ENCODE measurements around the gene AAR2.

Gene AAR2

DNA sequence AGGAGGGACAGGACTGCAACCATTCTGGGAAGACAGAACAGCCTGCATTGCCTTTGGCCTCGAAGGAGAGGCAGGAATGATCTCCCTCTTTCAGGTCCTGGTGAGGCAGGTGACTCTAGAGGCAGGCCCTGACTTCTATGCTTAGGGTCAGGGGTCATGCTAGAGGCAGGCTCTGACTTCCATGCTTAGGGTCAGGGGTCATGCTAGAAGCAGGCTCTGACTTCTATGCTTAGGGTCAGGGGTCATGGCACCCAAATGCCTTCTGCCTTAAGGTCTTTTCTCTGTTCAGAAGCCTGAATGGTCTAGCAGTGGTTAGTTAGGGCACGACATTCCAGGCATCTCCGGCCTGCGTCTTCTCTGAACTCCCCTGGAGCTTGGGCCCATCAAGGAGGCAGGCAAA is 35.1 kb upstream of the AAR2 start:
- H3K4me3 ChIP-seq (replicated peaks; ENCODE audit: insufficient read depth, low read length) = no peak overlapping the region
- TF ChIP-seq SPI1 (IDR thresholded peaks at IDR 0.05; ENCODE audit: borderline replicate concordance, low read depth) (no peak), GABPA (IDR thresholded peaks at IDR 0.05; ENCODE audit: low read depth) (no peak), POLR2AphosphoS5 (IDR thresholded peaks at IDR 0.05; ENCODE audit: low read depth) (no peak)
- TF ChIP-seq, protein P1, sequence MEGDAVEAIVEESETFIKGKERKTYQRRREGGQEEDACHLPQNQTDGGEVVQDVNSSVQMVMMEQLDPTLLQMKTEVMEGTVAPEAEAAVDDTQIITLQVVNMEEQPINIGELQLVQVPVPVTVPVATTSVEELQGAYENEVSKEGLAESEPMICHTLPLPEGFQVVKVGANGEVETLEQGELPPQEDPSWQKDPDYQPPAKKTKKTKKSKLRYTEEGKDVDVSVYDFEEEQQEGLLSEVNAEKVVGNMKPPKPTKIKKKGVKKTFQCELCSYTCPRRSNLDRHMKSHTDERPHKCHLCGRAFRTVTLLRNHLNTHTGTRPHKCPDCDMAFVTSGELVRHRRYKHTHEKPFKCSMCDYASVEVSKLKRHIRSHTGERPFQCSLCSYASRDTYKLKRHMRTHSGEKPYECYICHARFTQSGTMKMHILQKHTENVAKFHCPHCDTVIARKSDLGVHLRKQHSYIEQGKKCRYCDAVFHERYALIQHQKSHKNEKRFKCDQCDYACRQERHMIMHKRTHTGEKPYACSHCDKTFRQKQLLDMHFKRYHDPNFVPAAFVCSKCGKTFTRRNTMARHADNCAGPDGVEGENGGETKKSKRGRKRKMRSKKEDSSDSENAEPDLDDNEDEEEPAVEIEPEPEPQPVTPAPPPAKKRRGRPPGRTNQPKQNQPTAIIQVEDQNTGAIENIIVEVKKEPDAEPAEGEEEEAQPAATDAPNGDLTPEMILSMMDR (IDR thresholded peaks at IDR 0.05; ENCODE audit: insufficient read depth, low read length) = no peak
- TF ChIP-seq, protein P2, sequence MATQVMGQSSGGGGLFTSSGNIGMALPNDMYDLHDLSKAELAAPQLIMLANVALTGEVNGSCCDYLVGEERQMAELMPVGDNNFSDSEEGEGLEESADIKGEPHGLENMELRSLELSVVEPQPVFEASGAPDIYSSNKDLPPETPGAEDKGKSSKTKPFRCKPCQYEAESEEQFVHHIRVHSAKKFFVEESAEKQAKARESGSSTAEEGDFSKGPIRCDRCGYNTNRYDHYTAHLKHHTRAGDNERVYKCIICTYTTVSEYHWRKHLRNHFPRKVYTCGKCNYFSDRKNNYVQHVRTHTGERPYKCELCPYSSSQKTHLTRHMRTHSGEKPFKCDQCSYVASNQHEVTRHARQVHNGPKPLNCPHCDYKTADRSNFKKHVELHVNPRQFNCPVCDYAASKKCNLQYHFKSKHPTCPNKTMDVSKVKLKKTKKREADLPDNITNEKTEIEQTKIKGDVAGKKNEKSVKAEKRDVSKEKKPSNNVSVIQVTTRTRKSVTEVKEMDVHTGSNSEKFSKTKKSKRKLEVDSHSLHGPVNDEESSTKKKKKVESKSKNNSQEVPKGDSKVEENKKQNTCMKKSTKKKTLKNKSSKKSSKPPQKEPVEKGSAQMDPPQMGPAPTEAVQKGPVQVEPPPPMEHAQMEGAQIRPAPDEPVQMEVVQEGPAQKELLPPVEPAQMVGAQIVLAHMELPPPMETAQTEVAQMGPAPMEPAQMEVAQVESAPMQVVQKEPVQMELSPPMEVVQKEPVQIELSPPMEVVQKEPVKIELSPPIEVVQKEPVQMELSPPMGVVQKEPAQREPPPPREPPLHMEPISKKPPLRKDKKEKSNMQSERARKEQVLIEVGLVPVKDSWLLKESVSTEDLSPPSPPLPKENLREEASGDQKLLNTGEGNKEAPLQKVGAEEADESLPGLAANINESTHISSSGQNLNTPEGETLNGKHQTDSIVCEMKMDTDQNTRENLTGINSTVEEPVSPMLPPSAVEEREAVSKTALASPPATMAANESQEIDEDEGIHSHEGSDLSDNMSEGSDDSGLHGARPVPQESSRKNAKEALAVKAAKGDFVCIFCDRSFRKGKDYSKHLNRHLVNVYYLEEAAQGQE (IDR thresholded peaks at IDR 0.05; ENCODE audit: insufficient replicate concordance, low read depth) = no peak

DNA sequence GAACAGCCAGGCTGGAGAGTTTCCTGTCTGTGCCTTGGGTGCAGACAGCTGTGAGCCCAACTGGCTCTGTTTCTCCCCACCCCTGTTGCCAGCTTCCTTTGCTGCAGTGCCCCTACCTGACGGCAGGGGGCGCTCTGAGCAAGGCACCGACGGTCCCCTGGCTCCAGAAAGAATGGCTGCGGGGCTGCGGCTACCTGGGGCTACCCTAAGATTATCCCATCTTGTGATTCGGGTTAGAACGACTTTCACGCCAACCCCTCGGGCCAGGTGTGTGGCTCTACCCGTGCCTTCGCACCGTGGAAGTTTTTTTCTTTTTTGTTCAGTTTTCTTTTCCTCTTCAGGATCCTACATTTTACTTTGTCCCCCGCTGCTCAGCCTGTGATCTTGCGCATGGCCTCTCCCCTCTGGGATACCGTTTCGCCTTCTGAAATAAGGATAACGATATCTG is 33.4 kb upstream of the AAR2 start:
- Histone ChIP-seq H3K27ac (replicated peaks) (no peak overlapping the region), H3K27me3 (ENCODE audit: insufficient read depth, poor library complexity, severe bottlenecking) (peaks cover 6% of the 10 kb centered on the region), H3K4me3 (replicated peaks; ENCODE audit: insufficient read depth, low read length) (no peak overlapping the region)
- TF ChIP-seq, protein P2 (IDR thresholded peaks at IDR 0.05; ENCODE audit: insufficient replicate concordance, low read depth) = no peak
- TF ChIP-seq SPI1 (IDR thresholded peaks at IDR 0.05; ENCODE audit: borderline replicate concordance, low read depth) (no peak), POLR2AphosphoS5 (IDR thresholded peaks at IDR 0.05; ENCODE audit: low read depth) (no peak), GABPA (IDR thresholded peaks at IDR 0.05; ENCODE audit: low read depth) (no peak)
- TF ChIP-seq, protein P1 (IDR thresholded peaks at IDR 0.05; ENCODE audit: insufficient read depth, low read length) = peak; percentile 90
- peak in 1 of 2 experiments; percentile 58 for DNase-seq (ENCODE audit: low read depth in 1 of 2, low spot score in 1 of 2)

More for the DNA sequence above, 35.1 kb upstream of the AAR2 start:
- no peak for DNase-seq (ENCODE audit: low read depth in 1 of 2, low spot score in 1 of 2)
- Histone ChIP-seq H3K27ac (replicated peaks) (no peak overlapping the region), H3K27me3 (ENCODE audit: insufficient read depth, poor library complexity, severe bottlenecking) (peaks cover 3% of the 10 kb centered on the region)

DNA sequence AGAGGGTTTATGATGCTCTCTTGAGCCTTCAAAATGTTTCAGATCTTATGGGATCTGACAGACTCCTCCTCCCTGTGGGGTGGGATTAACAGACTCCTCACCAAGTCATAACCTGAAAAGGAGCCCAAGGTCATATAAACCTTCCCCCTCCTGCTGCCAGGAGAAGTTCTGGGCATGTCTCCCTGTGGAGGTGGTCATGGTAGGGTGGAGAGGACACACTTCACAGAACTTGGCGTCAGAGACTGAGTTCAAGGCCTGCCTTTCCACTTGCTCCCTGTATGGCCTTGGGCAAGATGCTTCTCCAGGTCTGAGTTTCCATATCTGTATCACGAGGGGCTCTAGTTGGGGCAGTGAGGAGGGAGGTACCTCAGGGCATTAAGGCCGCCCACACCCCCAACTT is 32.4 kb upstream of the AAR2 start:
- peaks cover 6% of the 10 kb centered on the region for H3K27me3 ChIP-seq (ENCODE audit: insufficient read depth, poor library complexity, severe bottlenecking)
- no peak for DNase-seq (ENCODE audit: low read depth in 1 of 2, low spot score in 1 of 2)

More for the DNA sequence above, 32.4 kb upstream of the AAR2 start:
- Histone ChIP-seq H3K4me3 (replicated peaks; ENCODE audit: insufficient read depth, low read length) (no peak overlapping the region), H3K27ac (replicated peaks) (no peak overlapping the region)
- TF ChIP-seq, protein P1 (IDR thresholded peaks at IDR 0.05; ENCODE audit: insufficient read depth, low read length) = no peak
- TF ChIP-seq, protein P2 (IDR thresholded peaks at IDR 0.05; ENCODE audit: insufficient replicate concordance, low read depth) = no peak
- TF ChIP-seq SPI1 (IDR thresholded peaks at IDR 0.05; ENCODE audit: borderline replicate concordance, low read depth) (no peak), POLR2AphosphoS5 (IDR thresholded peaks at IDR 0.05; ENCODE audit: low read depth) (no peak), GABPA (IDR thresholded peaks at IDR 0.05; ENCODE audit: low read depth) (no peak)
